H9 (cell line): ENCODE results near the gene URB1. TPM values are rescaled to one million over a fixed set of nuclear protein-coding genes. Genes with fewer than 3 reads are reported as not detected.

Experiments used
- DNase-seq: peaks from one replicate; pipeline ENCODE4 v3.0.0-alpha.2; 2017
- H2AFZ ChIP-seq: one replicate; pipeline ENCODE4 v1.6.1; 2013; ENCODE audit warnings: mild to moderate bottlenecking, low read length, control low read depth, moderate library complexity
- H2AK5ac ChIP-seq: 2 replicates; pipeline ENCODE4 v1.6.1; 2013; ENCODE audit warnings: low read length, control low read depth, mixed read lengths; ENCODE audit not compliant: insufficient read length
- H2BK120ac ChIP-seq: one replicate; pipeline ENCODE4 v1.6.1; 2013; ENCODE audit warnings: low read depth, mild to moderate bottlenecking, low read length, control low read depth, inconsistent platforms; ENCODE audit not compliant: poor library complexity, severe bottlenecking
- H2BK12ac ChIP-seq: 2 replicates; pipeline ENCODE4 v1.6.1; 2013; ENCODE audit warnings: low read length, control low read depth, mixed read lengths, low read depth; ENCODE audit not compliant: insufficient read length
- H2BK15ac ChIP-seq: 2 replicates; pipeline ENCODE4 v1.6.1; 2013; ENCODE audit warnings: low read depth, low read length, control low read depth
- H2BK20ac ChIP-seq: one replicate; pipeline ENCODE4 v1.6.1; 2013; ENCODE audit warnings: low read depth, mild to moderate bottlenecking, low read length, control low read depth, inconsistent platforms; ENCODE audit not compliant: poor library complexity, severe bottlenecking
- H2BK5ac ChIP-seq: 2 replicates; pipeline ENCODE4 v1.6.1; 2013; ENCODE audit warnings: low read length, control low read depth, mixed read lengths; ENCODE audit not compliant: insufficient read length
- H3K14ac ChIP-seq: 2 replicates; pipeline ENCODE4 v1.6.1; 2013; ENCODE audit warnings: low read length, control low read depth; ENCODE audit not compliant: insufficient read depth
- H3K18ac ChIP-seq: 2 replicates; pipeline ENCODE4 v1.6.1; 2013; ENCODE audit warnings: low read depth, mild to moderate bottlenecking, mixed read lengths, low read length, control low read depth; ENCODE audit not compliant: insufficient read length
- H3K23ac ChIP-seq: 2 replicates; pipeline ENCODE4 v1.6.1; 2013; ENCODE audit warnings: low read length, control low read depth, mixed read lengths, low read depth; ENCODE audit not compliant: insufficient read length
- H3K23me2 ChIP-seq: 2 replicates; pipeline ENCODE4 v1.6.1; 2013; ENCODE audit warnings: low read depth, mild to moderate bottlenecking, mixed read lengths, low read length, control low read depth; ENCODE audit not compliant: insufficient read length, poor library complexity, severe bottlenecking
- H3K27ac ChIP-seq: 2 replicates; pipeline ENCODE4 v1.5.1; 2013; ENCODE audit warnings: low read length, control low read depth, mixed read lengths, low read depth; ENCODE audit not compliant: insufficient read length
- H3K27me3 ChIP-seq: 2 replicates; pipeline ENCODE4 v1.6.1; 2013; ENCODE audit warnings: low read length, control low read depth, inconsistent platforms; ENCODE audit not compliant: insufficient read depth
- H3K4ac ChIP-seq: 2 replicates; pipeline ENCODE4 v1.6.1; 2013; ENCODE audit warnings: low read depth, mild to moderate bottlenecking, control low read depth, inconsistent platforms, low read length, moderate library complexity
- H3K4me1 ChIP-seq: 2 replicates; pipeline ENCODE4 v1.6.1; 2013; ENCODE audit warnings: low read length, control low read depth, inconsistent platforms; ENCODE audit not compliant: insufficient read depth
- H3K4me2 ChIP-seq: 2 replicates; pipeline ENCODE4 v1.6.1; 2013; ENCODE audit warnings: low read length, control low read depth, mixed read lengths; ENCODE audit not compliant: insufficient read length, insufficient read depth
- H3K56ac ChIP-seq: 2 replicates; pipeline ENCODE4 v1.6.1; 2013; ENCODE audit warnings: low read depth, mild to moderate bottlenecking, mixed read lengths, low read length, control low read depth; ENCODE audit not compliant: insufficient read length
- H3K79me1 ChIP-seq: 2 replicates; pipeline ENCODE4 v1.6.1; 2013; ENCODE audit warnings: low read depth, mild to moderate bottlenecking, moderate library complexity, low read length, control low read depth, inconsistent platforms; ENCODE audit not compliant: insufficient read depth, poor library complexity, severe bottlenecking
- H3K79me2 ChIP-seq: 2 replicates; pipeline ENCODE4 v1.6.1; 2013; ENCODE audit warnings: low read length, control low read depth, inconsistent platforms; ENCODE audit not compliant: insufficient read depth
- H3K9ac ChIP-seq: 2 replicates; pipeline ENCODE4 v1.6.1; 2013; ENCODE audit warnings: low read length, control low read depth, mixed read lengths; ENCODE audit not compliant: insufficient read length; ENCODE audit errors: extremely low read depth
- H3K9me3 ChIP-seq: one replicate; pipeline ENCODE4 v1.6.1; 2013; ENCODE audit warnings: low read depth, low read length, inconsistent platforms; ENCODE audit not compliant: control insufficient read depth
- H3T11ph ChIP-seq: one replicate; pipeline ENCODE4 v1.6.1; 2013; ENCODE audit warnings: mild to moderate bottlenecking, low read length, control low read depth, inconsistent platforms
- H4K20me1 ChIP-seq: one replicate; pipeline ENCODE4 v1.6.1; 2013; ENCODE audit not compliant: control insufficient read depth, insufficient read length, insufficient read depth
- H4K5ac ChIP-seq: 2 replicates; pipeline ENCODE4 v1.6.1; 2013; ENCODE audit warnings: low read depth, mild to moderate bottlenecking, mixed read lengths, low read length, control low read depth; ENCODE audit not compliant: insufficient read length
- H4K8ac ChIP-seq: replicated peaks from 2 replicates; pipeline ENCODE4 v1.6.1; 2013; ENCODE audit warnings: low read length, control low read depth, mixed read lengths, low read depth; ENCODE audit not compliant: insufficient read length
- H4K91ac ChIP-seq: 2 replicates; pipeline ENCODE4 v1.6.1; 2013; ENCODE audit warnings: low read depth, mild to moderate bottlenecking, moderate library complexity, mixed read lengths, low read length, control low read depth; ENCODE audit not compliant: insufficient read length
- H3K27ac Mint-ChIP-seq, 3 experiments: 2 replicates in 2 of 3; 3 replicates in 1 of 3; pipeline ENCODE4 v1.8.0; 2020 to 2021; ENCODE audit warnings: mixed read lengths in 3 of 3, mild to moderate bottlenecking in 1 of 3, moderate library complexity in 1 of 3
- H3K27me3 Mint-ChIP-seq: 2 replicates; pipeline ENCODE4 v1.8.0; 2021; ENCODE audit warnings: low read depth, mild to moderate bottlenecking, moderate library complexity, mixed read lengths
- H3K36me3 Mint-ChIP-seq, 3 experiments: 2 replicates in 2 of 3; 3 replicates in 1 of 3; pipeline ENCODE4 v1.8.0; 2020 to 2021; ENCODE audit warnings: low read depth in 3 of 3, mixed read lengths in 3 of 3; ENCODE audit not compliant: insufficient read depth in 1 of 3
- H3K4me1 Mint-ChIP-seq, 2 experiments: 2 replicates each; pipeline ENCODE4 v1.8.0; 2020; ENCODE audit warnings: mixed read lengths in 2 of 2
- H3K4me3 Mint-ChIP-seq, 2 experiments: 2 replicates in 1 of 2; 3 replicates in 1 of 2; pipeline ENCODE4 v1.8.0; 2020 to 2021; ENCODE audit warnings: mild to moderate bottlenecking in 2 of 2, mixed read lengths in 2 of 2, moderate library complexity in 1 of 2
- H3K9me3 Mint-ChIP-seq, 2 experiments: 2 replicates in 1 of 2; 3 replicates in 1 of 2; pipeline ENCODE4 v1.8.0; 2020; ENCODE audit warnings: mild to moderate bottlenecking in 2 of 2, mixed read lengths in 2 of 2, moderate library complexity in 1 of 2
- WGBS: extraction: QIAGEN DNeasy Blood & Tissue Kit; methylation state at CpG from one replicate; pipeline ENCODE4 v1.1.7; 2013; ENCODE audit warnings: missing lambda C conversion rate, low lambda C conversion rate, mixed read lengths; ENCODE audit not compliant: insufficient read length; ENCODE audit errors: extremely low coverage; 5-methylcytosine and 5-hydroxymethylcytosine counted together
- total RNA-seq: library from RNA; stranded (reverse); gene quantifications from 2 replicates; pipeline ENCODE4 v1.2.1, GENCODE V29; 2021
- TF ChIP-seq, protein P1 (sequence below): fragments of 200-600 bp; sonication (generic); conservative IDR thresholded peaks from 3 replicates; pipeline ENCODE4 v1.8.0; 2021; ENCODE audit warnings: antibody characterized with exemption, mild to moderate bottlenecking

The URB1 gene
- total RNA-seq, 1 experiment from 2014 or later = 23.5 TPM

DNA sequence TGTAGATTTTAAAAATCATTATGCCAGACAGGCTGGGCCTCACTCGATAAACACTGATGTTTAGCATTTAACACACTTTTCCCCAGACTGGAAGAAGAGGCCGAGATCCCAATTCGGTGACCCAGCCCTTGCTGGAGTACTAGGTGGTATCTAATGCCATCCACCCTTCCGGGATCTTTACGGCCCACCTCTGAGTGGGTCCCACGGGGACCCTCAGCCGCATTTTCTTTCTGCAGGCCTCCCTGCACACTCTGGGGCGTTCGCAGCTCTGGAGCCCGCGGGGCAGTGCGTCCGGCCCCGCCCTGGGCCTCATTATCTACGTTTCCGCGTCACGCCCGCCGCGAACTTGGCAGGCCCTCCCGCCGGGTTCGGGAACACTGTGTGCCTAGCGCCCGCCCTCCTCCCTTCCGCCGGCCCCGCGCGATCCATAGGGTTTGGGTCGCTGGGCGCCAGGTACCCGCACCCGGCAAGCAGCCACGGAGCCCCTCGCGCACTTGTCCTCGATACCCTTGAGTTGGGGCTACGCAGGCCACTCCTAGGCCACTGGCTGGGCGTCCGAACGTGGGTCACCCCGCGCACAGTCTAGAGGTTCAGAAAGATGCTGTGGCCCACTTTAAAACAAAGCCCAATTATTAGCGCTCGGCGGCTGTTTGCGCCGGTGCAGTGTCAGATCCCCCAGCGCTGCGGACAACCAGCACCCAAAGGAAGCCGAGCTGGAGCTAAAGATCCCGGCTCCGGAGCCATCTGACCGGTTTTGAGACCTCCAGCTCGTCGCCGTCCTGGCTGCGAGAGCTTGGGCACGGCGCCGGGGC is 18.7 kb upstream of the URB1 start:
- H3K27me3 Mint-ChIP-seq = peaks cover 74% of the 10 kb centered on the region
- H3K36me3 Mint-ChIP-seq = no peaks in the 10 kb centered on the region; a peak in 1 of 7 replicates
- no CpG with 5 or more reads among the region's 63 CpGs for WGBS
- Histone ChIP-seq H4K91ac (no peak overlapping the region), H3K9ac (no peak overlapping the region), H2BK12ac (no peak overlapping the region), H3K18ac (no peak overlapping the region), H3K79me2 (no peaks in the 10 kb centered on the region), H3K9me3 (no peaks in the 10 kb centered on the region), H2BK15ac (no peak overlapping the region), H2BK5ac (no peak overlapping the region), H3K4me1 (no peaks in the 10 kb centered on the region), H3K14ac (peak overlapping the region; percentile 50; the same call in 1 of the 2 replicates), H2AK5ac (no peak overlapping the region), H3K56ac (no peak overlapping the region), H2BK120ac (peak overlapping the region; percentile 30), H3K27me3 (peaks cover 39% of the 10 kb centered on the region), H2AFZ (no peak overlapping the region), H3K27ac (no peak overlapping the region), H3K4me2 (peak overlapping the region; percentile 37), H3K4ac (no peak overlapping the region), H2BK20ac (no peak overlapping the region), H4K20me1 (no peaks in the 10 kb centered on the region), H3K23ac (no peak overlapping the region), H3K79me1 (no peaks in the 10 kb centered on the region), H3T11ph (no peak overlapping the region), H4K5ac (no peak overlapping the region), H3K23me2 (peaks cover 10% of the 10 kb centered on the region), H4K8ac (no peak overlapping the region)
- H3K4me3 Mint-ChIP-seq = peak overlapping the region; percentile 70 to 78
- H3K27ac Mint-ChIP-seq = no peak overlapping the region
- no peaks in the 10 kb centered on the region for H3K9me3 Mint-ChIP-seq
- H3K4me1 Mint-ChIP-seq = peaks cover 29 to 34% of the 10 kb centered on the region in 2 experiments
- peak; percentile 39 for DNase-seq
- TF ChIP-seq, protein P1, sequence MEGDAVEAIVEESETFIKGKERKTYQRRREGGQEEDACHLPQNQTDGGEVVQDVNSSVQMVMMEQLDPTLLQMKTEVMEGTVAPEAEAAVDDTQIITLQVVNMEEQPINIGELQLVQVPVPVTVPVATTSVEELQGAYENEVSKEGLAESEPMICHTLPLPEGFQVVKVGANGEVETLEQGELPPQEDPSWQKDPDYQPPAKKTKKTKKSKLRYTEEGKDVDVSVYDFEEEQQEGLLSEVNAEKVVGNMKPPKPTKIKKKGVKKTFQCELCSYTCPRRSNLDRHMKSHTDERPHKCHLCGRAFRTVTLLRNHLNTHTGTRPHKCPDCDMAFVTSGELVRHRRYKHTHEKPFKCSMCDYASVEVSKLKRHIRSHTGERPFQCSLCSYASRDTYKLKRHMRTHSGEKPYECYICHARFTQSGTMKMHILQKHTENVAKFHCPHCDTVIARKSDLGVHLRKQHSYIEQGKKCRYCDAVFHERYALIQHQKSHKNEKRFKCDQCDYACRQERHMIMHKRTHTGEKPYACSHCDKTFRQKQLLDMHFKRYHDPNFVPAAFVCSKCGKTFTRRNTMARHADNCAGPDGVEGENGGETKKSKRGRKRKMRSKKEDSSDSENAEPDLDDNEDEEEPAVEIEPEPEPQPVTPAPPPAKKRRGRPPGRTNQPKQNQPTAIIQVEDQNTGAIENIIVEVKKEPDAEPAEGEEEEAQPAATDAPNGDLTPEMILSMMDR = no peak
